Erythroblast (primary cell): ENCODE results near the gene C2CD4A.

ENCODE experiments used
- GATA1 ChIP-seq: IDR thresholded peaks from 2 replicates; pipeline ENCODE4 v1.6.1; 2011; ENCODE audit warnings: low read depth, mild to moderate bottlenecking, control low read depth, low read length, moderate library complexity
- POLR2A ChIP-seq: IDR thresholded peaks from 2 replicates; pipeline ENCODE4 v1.6.1; 2011; ENCODE audit warnings: mild to moderate bottlenecking, low read length

DNA sequence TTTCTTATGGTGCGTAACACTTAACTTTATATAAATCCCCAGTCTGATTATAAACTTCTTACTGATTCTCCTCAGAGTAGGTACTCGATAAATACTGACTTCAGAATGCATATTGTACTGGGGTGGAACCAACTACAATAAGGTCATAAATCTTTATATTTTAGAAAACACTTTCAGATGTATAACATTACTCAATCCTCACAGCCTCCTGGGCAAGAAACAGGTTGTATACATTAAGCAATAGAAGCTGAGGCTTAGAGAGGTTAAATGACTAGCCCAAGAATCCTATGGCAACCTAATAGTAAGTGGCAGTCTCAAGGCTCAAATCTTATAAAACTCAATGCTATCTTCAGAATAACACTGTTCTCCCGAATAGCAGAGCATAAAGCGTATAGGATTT is 15.6 kb upstream of the C2CD4A start:
- TF ChIP-seq POLR2A (no peak), GATA1 (no peak)
